OCI-M2 (cell line): ENCODE measurements around the gene KAT6B.
"Not testable (repeated sequence)": the region's sequence is repeated elsewhere in the genome, so short reads cannot be mapped to it uniquely, and the experiment has no call there.

Experiments
- DNase-seq: peaks from one replicate; lab custom pipeline; 2025; ENCODE audit not compliant: unreplicated experiment; lab: John Stamatoyannopoulos, UW

The KAT6B gene

GRCh38 chr10:74887614-74888284, 61.3 kb downstream of the KAT6B start:
- DNase-seq: no peak

GRCh38 chr10:74888962-74889661, 62.7 kb downstream of the KAT6B start:
- no peak for DNase-seq

DNA sequence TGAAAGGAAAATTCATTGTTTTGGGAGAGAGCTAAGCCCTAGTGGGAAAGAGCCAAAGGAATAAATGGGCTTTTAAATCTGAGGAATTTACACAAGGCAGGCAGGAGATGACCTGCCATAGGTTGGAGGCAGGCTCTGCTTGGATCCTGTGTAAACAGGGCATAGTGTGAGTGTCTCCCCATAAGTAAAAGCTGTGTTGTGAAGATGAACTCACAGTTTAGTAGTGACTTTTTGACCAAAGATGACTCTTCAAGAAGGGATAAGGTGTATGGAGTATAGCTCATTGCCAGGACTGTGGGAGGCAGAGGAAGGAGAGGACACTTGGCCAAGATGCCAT, 63.2 kb downstream of the KAT6B start:
- DNase-seq: no peak

DNA sequence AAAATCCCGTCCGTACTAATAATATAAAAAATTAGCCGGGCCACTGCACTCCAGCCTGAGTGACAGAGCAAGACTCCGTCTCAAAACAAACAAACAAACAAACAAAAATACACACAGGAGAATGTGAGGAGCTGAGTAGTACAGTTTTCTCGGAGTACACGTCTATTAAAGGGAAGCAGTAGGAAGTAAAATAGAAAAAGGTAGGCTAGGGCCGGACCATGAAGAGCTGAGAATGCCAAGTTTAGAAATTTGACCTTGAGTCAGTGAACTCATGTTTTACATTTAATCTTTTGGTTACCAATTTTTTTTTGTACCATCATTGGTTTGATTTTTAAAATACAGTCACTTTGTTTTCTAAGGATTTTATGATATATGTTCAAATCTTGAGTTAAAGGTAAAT, 64.1 kb downstream of the KAT6B start:
- DNase-seq: no peak

DNA sequence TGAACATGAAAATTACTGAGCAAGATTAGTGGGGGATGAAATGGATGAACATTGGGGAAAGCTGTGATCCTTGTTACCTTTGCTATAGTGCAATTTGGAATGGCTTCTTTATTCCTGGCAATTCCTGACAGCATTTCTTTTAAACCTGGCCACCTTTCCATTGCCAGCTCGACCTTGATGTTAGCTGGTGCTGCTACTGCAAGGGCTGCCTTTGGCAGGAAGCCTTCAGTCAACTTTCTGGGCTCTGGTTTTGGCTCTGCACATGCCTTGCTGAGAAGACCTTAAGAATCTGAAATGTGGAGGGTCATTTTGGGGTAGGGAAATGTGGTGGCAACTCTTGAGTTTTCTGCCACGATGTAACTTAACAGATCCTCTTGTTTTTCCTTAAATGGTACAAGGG, 64.7 kb downstream of the KAT6B start:
- DNase-seq: no peak

DNA sequence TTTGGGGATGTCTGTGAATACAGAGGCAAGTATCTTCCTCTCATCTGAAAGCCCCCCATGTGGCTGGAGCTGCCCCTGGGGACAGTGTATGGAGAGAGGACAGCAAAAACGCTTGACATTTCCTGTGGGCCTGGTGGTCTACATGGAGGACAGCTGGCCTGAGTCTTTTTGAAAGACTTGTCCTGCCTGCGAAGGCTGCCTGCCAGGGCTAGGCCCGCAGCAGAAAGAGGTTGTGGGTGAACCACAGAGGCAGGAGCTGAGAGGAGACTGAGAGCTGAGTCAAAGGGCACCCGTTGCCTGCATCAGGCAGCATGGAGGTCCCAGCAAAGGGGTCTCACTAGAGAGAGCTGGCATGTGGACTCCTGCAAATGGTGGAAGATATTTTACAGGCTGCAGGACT, 66.4 kb downstream of the KAT6B start:
- DNase-seq: no peak

- DNase-seq: not testable (repeated sequence)
Measured at GRCh38 chr10:74893329-74893728, 66.9 kb downstream of the KAT6B start.

DNA sequence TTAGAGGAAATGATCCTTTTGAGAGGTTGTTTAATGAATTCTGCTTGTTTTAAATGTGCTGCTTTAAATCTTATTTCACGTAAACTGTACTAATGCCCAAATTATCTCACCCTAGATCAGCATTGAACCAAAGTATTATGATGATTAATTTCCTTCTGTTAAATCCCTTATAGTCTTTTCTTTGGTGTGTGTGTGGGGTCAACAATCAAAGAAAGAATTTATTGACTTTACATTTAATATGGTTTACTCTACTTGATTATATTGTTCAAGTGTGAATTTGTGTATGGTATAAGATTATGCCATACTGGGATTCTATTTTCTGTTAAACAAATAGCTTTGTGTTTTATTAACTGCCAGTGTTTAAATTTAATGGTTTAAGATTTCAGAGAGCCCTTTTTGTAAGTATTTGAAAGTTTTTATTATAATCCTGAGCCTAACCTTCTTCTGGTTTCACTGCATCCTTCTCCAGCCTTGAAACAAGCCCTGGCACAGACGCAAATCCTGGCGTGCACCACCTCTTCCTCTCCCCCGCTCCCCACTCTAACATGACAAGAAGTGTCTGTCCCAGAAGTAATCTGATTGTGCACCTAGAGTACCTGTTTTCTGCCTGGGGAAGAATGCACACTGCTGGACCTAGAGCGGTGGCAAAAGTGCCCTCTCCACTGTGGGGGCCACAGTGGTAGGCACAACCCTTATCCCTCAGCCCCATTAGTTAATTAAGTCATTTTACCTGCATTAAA, 70.6 kb downstream of the KAT6B start:
- no peak for DNase-seq

DNA sequence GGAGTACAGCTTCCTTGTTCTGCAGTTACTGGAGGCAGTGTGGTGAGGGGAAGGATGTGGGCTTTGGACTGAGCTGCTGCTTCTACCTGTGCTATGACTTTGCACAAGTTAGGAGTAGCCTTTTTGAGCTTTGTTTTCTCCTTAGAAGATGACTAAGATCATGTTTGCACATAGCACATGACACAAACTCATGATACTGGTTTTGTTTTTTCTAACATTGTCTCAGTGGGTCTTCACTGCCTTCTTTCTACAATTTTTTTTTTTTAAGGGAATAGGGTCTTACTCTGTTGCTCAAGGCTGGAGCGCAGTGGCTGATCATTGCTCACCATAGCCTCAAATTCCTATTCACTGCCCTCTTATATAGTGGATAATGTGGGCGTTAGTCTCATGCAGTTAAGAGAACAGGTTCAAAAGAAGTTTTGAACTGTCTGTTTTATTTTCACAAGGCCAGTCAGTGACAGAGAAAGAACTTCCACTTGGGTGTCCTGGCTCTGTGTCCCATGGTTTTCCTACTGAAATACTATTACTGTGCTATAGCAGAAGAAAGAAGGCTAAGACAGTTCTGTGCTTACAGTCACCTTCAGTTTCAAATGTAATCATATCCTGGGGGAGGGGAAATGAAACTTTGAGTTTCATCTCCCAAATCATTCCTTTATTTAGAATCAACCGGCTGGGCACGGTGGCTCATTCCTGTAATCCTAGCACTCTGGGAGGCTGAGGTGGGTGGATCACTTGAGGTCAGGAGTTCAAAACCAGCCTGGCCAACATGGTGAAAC, 72.0 kb downstream of the KAT6B start:
- DNase-seq: no peak

GRCh38 chr10:74900297-74900696, 73.9 kb downstream of the KAT6B start:
- DNase-seq: no peak

GRCh38 chr10:74901301-74901700, 74.9 kb downstream of the KAT6B start:
- DNase-seq: no peak

- DNase-seq: no peak
Measured at GRCh38 chr10:74901867-74902450, 75.6 kb downstream of the KAT6B start.

- no peak for DNase-seq
Measured at GRCh38 chr10:74903491-74903890, 77.1 kb downstream of the KAT6B start.

GRCh38 chr10:74906611-74907198, 80.3 kb downstream of the KAT6B start:
- DNase-seq: no peak

GRCh38 chr10:74909670-74910069, 83.3 kb downstream of the KAT6B start:
- DNase-seq: no peak

DNA sequence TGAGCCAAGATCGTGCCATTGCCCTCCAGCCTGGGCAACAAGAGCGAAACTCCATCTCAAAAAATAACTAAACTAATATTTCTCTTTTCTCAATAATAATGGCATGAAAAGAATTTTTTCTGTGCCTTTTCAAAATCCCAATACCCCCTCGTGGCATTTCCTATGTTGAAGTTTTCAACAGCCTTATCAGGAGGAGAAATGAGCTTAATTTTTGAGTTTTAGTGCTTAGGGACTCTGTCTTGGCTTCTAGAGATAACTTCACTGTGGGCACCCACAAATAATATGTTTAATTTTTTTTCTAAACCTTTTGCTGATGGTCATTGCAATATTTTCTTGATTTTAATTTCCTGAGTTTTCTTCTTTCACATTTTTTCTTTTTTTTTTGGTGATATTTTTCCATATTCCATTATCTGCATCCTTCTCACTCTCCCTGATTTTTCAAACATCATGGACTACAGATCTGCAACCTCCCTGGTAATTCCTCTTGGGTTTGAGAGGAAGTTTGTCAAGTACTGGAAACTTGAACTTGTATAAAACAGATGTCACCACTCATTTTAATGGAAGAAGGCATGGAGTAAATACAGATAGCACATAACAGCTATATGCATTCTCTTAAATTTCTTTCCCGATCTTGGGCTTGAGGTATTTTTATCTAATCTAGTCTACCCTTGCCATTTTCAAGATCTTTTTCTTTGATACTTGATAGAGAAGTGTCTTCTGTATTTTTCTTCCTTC, 84.0 kb downstream of the KAT6B start:
- DNase-seq: no peak

DNA sequence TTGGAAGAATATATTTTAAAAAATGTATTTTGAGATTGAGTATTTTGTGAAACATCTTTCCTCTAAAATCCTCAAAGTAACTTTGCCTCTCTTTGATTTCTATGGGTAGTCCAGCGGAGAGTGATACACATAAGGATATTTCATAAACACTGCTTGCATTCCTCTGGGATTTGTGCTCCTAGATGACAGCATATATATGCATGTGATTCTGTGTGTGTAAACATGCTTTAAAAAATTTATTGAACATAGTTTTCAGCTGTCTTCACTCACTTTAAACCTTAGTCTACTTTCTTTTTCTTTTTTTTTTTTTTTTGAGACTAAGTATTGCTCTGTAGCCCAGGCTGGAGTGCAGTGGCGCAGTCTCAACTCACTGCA, 84.6 kb downstream of the KAT6B start:
- DNase-seq: no peak

DNA sequence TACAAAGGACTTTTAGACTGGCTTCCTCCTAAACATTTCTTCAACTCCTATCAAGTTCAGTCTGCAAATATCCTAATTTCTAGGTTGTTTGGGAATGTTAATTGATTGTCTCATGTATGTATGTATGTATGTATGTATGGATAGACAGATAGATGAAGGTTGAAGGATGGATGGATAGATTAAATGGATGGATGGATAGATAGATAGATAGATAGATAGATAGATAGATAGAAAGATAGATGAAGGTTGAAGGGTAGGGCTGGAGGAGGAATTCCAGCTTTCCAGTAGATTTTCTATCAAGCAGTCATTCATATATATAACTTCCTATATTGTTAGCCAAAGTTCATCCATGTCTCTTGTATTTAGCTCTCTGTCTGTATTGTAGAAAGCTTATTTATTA, 85.8 kb downstream of the KAT6B start:
- no peak for DNase-seq

- no peak for DNase-seq
Measured at GRCh38 chr10:74912682-74913081, 86.3 kb downstream of the KAT6B start.

GRCh38 chr10:74913377-74913979, 87.1 kb downstream of the KAT6B start:
- DNase-seq: no peak
